Panc1 (cell line): Measurements from ENCODE around the gene PPARGC1A. TPM values are rescaled to one million over a fixed set of nuclear protein-coding genes. Genes with fewer than 3 reads are reported as not detected.

Source experiments
- ATAC-seq: fragments of 200-7000 bp; cut with Tn5 transposase; 2 replicates; pipeline ENCODE4 v1.9.1; 2020; ENCODE audit warnings: mild to moderate bottlenecking, moderate library complexity
- BruUV-seq: library from RNA; stranded (reverse); fragments of 400-500 nt; replicated peaks from 2 replicates; lab custom pipeline; 2021; lab: Mats Ljungman, UMichigan
- CTCF ChIA-PET: fragments of 300-600 bp; sonication (Branson Sonifier 250); formaldehyde crosslinking; loops from one replicate; lab custom pipeline; 2022; ENCODE audit warnings: antibody characterized with exemption; lab: Charles Lee
- POLR2A ChIA-PET: fragments of 300-600 bp; sonication (Branson Sonifier 250); formaldehyde crosslinking; loops from one replicate; lab custom pipeline; 2022; ENCODE audit warnings: antibody characterized with exemption; lab: Charles Lee
- DNase-seq: peaks from one replicate; pipeline ENCODE4 v3.0.0-alpha.2; 2010; ENCODE audit warnings: low read depth, low spot score
- H3K27ac ChIP-seq: 2 replicates; pipeline ENCODE4 v1.5.1; 2011; ENCODE audit warnings: mild to moderate bottlenecking, low read length, inconsistent platforms
- H3K27me3 ChIP-seq: fragments of 200-500 bp; sonication (Bioruptor generic); 2 replicates; pipeline ENCODE4 v1.6.0; 2014; ENCODE audit warnings: low read length, inconsistent platforms; ENCODE audit not compliant: control insufficient read depth, insufficient read depth
- H3K36me3 ChIP-seq: fragments of 200-500 bp; sonication (Bioruptor generic); 2 replicates; pipeline ENCODE4 v1.5.1; 2014; ENCODE audit warnings: inconsistent platforms, mild to moderate bottlenecking, low read length, moderate library complexity; ENCODE audit not compliant: control insufficient read depth, insufficient read depth
- H3K4me1 ChIP-seq: 2 replicates; pipeline ENCODE4 v1.5.1; 2011; ENCODE audit warnings: inconsistent platforms, mild to moderate bottlenecking, low read length, moderate library complexity; ENCODE audit not compliant: control insufficient read depth, insufficient read depth
- H3K4me3 ChIP-seq, 2 experiments: 2 replicates each; pipeline ENCODE4 v1.5.1; 2011 to 2012; ENCODE audit warnings: low read depth in 2 of 2, low read length in 2 of 2, mild to moderate bottlenecking in 2 of 2, inconsistent platforms in 1 of 2, moderate library complexity in 1 of 2
- H3K9me3 ChIP-seq: fragments of 200-500 bp; sonication (Bioruptor generic); 2 replicates; pipeline ENCODE4 v1.5.1; 2014; ENCODE audit warnings: low read depth, mild to moderate bottlenecking, inconsistent platforms, low read length, moderate library complexity; ENCODE audit not compliant: control insufficient read depth, insufficient read depth
- POLR2AphosphoS5 ChIP-seq: IDR thresholded peaks from 2 replicates; pipeline ENCODE4 v1.6.1; 2012; ENCODE audit warnings: mild to moderate bottlenecking, low read depth, low read length, moderate library complexity
- SIN3A ChIP-seq: IDR thresholded peaks from 2 replicates; pipeline ENCODE4 v1.6.1; 2012; ENCODE audit warnings: low read depth, mild to moderate bottlenecking, low read length, moderate library complexity, borderline replicate concordance; ENCODE audit not compliant: insufficient read depth
- TCF7L2 ChIP-seq: IDR thresholded peaks from 2 replicates; pipeline ENCODE4 v1.6.1; 2011; ENCODE audit warnings: mild to moderate bottlenecking, low read depth, low read length, inconsistent platforms
- in situ Hi-C: cut with HindIII; loops from 2 replicates; pipeline ENCODE4 v1.10.0; 2016; ENCODE audit warnings: low sequenced_read_pairs, low pct_unique_long_range_greater_than_20kb
- intact Hi-C: fragments of 100-400 bp; cut with micrococcal nuclease; formaldehyde crosslinking; loops from one replicate; pipeline ENCODE4 v1.10.0; 2022; ENCODE audit not compliant: unreplicated experiment
- total RNA-seq: library from RNA; stranded (reverse); gene quantifications from one replicate; pipeline ENCODE4 v1.2.1, GENCODE V29; 2021; ENCODE audit not compliant: unreplicated experiment
- TF ChIP-seq, protein P1 (sequence below), 2 experiments: IDR thresholded peaks; 2 replicates each; pipeline ENCODE4 v1.6.1; 2011 to 2012; ENCODE audit warnings: low read depth in 2 of 2, control low read depth in 1 of 2, low read length in 1 of 2, mild to moderate bottlenecking in 1 of 2, moderate library complexity in 1 of 2; ENCODE audit not compliant: insufficient read depth in 1 of 2
- TF ChIP-seq, protein P2 (sequence below): fragments of 450-650 bp; IDR thresholded peaks from 2 replicates; pipeline ENCODE4 v1.5.1; 2017; ENCODE audit warnings: mild to moderate bottlenecking

PPARGC1A gene
- total RNA-seq, 1 experiment from 2014 or later: 0.59 TPM

DNA sequence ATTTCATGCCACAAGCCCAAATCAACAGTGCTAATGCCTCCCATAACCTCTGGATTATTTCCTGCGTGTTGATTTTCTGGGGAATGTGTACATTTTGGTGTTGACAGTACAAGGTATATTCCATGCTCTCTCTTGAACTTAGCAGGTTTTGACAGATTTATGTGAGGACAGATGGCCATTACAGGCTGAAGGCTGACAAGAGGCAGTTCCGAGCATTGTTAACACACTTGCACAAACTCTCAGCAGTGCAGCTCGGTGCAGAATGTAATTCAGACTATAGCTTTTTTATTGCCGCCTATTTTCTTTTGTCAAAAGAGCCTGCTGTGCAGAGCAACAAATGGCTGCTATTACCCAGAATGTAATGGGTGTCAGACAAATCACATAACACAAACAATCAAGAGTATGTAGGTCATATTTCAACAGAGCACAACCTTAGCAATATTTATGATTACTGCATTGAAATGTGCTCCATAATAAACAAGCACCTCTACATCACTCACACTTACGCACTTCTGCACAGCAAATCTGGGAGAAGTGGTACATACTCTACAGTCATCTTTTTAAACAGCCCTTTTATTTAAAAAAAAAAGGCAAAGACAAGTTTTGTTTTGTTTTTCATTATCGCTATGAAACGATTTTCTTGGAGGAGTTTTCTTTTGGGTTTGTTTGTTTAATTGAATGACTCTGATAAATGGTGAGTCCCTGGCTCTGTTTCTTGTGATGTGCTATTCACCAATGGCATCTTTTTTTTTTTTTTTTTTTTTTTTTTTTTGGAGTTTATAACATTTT, 71.6 kb downstream of the PPARGC1A start:
- DNase-seq: no peak
- POLR2A ChIA-PET: no interaction called here
- H3K4me3 ChIP-seq: no peak overlapping the region

DNA sequence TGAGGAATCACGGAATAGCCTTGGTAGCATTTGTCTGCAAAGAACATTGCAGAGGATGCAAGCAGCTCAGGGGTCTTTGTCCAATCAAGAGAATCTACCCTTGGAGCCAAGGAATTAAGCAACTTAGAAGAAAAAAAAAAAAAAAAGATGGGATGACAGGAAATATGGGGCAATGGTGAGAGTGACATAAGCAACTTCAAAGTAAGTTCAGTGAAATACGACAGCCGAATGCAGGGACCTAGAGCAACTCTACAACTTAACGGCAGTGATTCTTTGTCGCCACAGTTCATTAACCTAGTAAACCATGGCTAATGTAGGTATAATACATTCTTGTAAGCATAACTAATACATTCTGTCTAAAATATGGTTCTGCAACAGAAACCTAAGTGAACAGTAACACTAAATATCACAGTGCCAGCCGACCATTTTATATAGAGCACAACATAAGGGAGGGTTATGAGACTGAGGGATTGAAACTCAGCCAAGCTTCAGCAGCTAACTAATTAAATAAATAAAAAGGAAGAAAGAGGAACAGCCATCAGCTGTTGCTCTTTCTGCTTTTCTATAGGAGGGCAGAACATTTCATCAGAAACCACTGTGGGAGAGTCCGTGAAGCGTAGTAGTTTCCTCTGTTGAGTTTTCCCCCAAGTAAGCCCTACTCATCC, 74.7 kb downstream of the PPARGC1A start:
- in situ Hi-C loops (no loop called here), intact Hi-C loops (no loop called here)
- Histone ChIP-seq H3K4me1 (no peaks in the 10 kb centered on the region), H3K27me3 (no peaks in the 10 kb centered on the region), H3K27ac (no peak overlapping the region), H3K4me3 (no peak overlapping the region), H3K9me3 (no peaks in the 10 kb centered on the region), H3K36me3 (no peaks in the 10 kb centered on the region)
- DNase-seq (no peak), ATAC-seq (no peak)
- ChIA-PET POLR2A (no interaction called here), CTCF (no interaction called here)
- TF ChIP-seq SIN3A (no peak), POLR2AphosphoS5 (no peak), TCF7L2 (no peak)
- TF ChIP-seq, protein P1, sequence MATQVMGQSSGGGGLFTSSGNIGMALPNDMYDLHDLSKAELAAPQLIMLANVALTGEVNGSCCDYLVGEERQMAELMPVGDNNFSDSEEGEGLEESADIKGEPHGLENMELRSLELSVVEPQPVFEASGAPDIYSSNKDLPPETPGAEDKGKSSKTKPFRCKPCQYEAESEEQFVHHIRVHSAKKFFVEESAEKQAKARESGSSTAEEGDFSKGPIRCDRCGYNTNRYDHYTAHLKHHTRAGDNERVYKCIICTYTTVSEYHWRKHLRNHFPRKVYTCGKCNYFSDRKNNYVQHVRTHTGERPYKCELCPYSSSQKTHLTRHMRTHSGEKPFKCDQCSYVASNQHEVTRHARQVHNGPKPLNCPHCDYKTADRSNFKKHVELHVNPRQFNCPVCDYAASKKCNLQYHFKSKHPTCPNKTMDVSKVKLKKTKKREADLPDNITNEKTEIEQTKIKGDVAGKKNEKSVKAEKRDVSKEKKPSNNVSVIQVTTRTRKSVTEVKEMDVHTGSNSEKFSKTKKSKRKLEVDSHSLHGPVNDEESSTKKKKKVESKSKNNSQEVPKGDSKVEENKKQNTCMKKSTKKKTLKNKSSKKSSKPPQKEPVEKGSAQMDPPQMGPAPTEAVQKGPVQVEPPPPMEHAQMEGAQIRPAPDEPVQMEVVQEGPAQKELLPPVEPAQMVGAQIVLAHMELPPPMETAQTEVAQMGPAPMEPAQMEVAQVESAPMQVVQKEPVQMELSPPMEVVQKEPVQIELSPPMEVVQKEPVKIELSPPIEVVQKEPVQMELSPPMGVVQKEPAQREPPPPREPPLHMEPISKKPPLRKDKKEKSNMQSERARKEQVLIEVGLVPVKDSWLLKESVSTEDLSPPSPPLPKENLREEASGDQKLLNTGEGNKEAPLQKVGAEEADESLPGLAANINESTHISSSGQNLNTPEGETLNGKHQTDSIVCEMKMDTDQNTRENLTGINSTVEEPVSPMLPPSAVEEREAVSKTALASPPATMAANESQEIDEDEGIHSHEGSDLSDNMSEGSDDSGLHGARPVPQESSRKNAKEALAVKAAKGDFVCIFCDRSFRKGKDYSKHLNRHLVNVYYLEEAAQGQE (IDR thresholded peaks at IDR 0.05; ENCODE audit: insufficient read depth in 1 of 2, low read depth in 2 of 2, low read length in 1 of 2): no peak
- TF ChIP-seq, protein P2, sequence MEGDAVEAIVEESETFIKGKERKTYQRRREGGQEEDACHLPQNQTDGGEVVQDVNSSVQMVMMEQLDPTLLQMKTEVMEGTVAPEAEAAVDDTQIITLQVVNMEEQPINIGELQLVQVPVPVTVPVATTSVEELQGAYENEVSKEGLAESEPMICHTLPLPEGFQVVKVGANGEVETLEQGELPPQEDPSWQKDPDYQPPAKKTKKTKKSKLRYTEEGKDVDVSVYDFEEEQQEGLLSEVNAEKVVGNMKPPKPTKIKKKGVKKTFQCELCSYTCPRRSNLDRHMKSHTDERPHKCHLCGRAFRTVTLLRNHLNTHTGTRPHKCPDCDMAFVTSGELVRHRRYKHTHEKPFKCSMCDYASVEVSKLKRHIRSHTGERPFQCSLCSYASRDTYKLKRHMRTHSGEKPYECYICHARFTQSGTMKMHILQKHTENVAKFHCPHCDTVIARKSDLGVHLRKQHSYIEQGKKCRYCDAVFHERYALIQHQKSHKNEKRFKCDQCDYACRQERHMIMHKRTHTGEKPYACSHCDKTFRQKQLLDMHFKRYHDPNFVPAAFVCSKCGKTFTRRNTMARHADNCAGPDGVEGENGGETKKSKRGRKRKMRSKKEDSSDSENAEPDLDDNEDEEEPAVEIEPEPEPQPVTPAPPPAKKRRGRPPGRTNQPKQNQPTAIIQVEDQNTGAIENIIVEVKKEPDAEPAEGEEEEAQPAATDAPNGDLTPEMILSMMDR: no peak
- BruUV-seq: no TSS peak

More for the DNA sequence above, 71.6 kb downstream of the PPARGC1A start:
- in situ Hi-C loops (no loop called here), intact Hi-C loops (no loop called here)
- CTCF ChIA-PET: no interaction called here
- Histone ChIP-seq H3K9me3 (no peaks in the 10 kb centered on the region), H3K4me1 (no peaks in the 10 kb centered on the region), H3K27ac (no peak overlapping the region), H3K27me3 (no peaks in the 10 kb centered on the region), H3K36me3 (no peaks in the 10 kb centered on the region)
- no TSS peak for BruUV-seq
- ATAC-seq: no peak
- TF ChIP-seq POLR2AphosphoS5 (no peak), SIN3A (no peak), TCF7L2 (no peak)
- TF ChIP-seq, protein P2: no peak
- TF ChIP-seq, protein P1 (IDR thresholded peaks at IDR 0.05; ENCODE audit: insufficient read depth in 1 of 2, low read depth in 2 of 2, low read length in 1 of 2): no peak
